Measurements from ENCODE around the gene PDE4B.
"Not testable (repeated sequence)": the region's sequence is repeated elsewhere in the genome, so short reads cannot be mapped to it uniquely, and the experiment has no call there.

Gene PDE4B

DNA sequence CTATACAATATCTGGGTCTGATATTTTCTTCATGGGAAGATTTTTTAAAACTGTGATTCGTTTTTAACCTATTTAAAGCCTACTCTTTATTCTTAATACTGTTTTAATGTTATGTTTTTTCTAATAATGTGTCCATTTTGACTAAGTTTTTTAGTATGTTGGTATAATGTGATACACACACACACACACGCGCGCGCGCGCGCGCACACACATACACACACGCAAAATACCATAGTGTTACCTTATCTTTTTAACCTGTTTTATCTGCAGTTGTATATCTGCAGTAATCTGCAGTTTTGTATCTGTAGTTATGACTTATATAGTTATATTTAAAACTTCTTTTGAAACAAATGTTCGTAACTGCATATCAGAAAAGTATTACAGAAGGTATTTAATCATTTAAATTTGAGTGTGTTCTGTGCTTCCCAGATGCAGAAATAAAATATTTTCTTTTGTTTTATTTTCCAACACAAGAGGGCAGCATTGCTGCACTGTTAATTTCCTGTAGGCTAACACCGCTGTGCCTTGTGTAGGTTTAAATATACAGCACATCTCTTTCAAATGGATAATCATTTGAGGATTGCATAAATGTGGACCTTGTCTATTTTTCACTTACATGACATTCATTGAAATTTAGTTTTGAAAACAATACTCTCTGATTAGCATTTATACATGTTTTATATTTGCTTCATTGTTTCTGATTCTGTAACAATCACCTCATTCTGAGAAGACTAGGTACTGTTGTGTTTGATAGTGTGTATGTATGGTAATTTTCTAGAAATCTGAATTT, 166.1 kb downstream of the PDE4B start:
- DNase-seq = peak; percentile 23 to 53

DNA sequence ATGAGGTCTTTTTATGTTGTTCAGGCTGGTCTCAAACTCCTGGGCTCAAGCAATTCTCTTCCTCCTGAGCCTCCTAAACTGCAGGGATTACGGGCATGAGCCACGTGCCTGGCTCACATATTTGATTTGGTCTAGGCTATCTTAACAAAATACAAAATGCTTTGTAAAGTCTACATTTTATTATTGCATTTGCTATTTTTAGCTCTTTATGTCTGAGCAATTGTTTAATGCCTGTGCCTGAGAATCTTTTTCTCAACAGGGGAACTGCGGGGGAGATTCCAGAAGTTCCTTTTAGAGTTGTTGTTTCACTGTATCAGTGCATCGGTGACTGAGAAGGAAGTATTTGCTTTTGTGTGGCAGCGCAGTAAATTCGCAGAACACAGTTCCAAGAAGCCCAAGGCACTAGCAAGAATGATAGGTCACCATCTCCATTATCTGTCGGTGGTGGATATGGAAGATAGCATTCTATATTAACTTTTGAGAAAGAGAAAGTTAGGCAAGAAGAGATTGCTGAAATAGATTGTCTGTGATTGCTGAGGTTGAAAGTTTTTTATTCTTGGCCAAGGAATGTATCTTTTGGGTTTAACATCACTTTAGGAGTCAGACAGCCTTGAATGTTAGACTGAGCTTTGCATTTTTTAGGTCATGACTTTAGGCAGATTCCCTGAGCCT, 167.3 kb downstream of the PDE4B start:
- no peak for DNase-seq

DNA sequence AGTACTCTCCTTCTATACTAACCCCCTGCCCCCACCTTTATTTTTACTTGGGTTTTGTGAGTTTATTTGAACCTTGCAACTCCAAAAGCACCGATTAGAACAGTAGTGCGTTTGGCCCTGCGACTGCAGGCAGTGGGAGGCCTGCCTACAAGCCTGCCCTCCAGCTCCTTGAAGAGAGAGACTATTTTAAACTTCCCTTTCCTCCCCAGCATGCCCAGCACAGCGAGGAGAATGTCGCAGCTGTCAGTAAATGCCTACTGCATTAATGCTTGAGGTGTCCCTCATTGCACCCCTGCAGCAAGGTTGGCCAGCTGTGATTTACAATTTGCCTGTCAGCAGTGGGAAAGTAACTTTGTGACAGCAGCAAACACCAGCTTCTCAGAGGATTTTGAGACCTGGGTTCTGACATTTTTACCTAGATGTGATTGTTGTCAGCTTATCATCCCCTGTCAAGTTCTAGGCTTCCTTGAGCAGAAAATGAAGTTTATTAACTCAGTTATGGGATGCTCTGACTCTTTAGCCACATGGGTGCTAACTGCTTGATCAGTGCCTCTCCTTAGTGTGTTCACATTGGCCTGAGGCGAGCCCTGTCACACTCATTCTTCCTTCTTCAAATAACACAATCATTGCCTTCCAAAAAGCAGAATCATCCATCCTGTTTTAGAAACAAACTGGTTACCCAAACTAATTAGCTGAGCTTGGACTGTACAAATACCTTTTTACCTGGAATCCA, 170.6 kb downstream of the PDE4B start:
- no peak for DNase-seq

DNA sequence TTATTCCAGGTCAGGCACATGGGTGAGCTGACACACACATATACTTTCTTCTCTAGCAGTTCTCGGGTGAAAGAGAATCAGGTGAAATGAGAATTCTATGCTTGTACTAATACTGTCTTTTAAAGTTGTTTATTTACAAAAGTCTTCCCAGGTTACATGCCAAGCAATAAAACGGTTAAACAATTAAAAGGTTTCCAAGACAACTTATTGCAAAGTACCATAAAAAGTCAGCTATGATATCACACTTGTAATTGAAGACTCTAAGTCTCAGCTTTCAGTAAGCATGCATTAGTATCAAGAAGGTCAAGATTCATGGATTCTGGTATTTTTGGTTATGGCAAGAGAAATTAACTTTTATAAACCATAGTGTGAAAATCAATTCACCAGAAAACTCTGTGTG, 171.4 kb downstream of the PDE4B start:
- no peak for DNase-seq

DNA sequence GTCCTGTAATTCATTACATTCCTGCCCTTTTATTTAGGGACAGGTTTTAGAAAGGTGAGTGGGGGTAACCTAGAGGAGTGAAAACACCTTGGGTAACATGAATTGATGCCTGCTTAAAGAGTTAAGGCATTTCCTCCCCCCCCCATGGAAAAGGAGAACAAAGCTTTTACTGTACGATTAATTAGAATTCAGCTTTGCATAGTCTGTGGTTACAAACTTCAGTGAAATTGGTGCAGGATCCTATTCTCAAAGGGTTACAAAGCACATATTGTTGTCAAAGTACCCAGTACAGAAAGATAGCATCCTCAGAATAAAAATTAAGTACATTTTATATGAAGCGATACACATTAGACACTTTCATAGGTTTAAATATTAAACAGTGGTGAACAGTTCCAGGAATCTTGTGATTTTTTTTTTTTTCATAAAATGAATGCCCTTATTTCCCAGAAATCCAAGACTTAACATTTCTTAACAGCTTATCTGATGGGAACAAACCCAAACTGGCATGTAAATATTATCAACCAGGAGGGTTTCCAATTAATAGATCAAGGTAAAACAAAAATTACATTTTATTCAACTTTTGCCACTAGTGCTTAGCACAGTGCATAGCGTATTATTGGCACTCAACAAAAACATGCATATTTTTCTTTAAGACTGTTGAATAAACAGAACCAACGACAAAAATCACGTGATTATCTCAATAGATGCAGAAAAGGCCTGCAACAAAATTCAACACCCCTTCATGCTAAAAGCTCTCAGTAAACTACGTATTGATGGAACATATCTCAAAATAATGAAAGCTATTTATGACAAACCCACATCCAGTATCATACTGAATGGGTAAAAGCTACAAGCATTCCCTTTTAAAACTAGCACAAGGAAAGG, 172.7 kb downstream of the PDE4B start:
- DNase-seq = no peak

DNA sequence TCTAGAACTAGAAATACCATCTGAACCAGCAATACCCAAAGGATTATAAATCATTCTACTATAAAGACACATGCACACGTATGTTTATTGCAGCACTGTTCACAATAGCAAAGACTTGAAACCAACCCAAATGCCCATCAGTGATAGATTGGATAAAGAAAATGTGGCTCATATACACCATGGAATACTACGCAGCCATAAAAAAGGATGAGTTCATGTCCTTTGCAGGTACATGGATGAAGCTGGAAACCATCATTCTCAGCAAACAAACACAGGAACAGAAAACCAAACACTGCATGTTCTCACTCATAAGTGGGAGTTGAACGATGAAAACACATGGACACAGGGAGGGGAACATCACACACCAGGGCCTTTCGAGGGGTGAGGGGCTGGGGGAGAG, 174.8 kb downstream of the PDE4B start:
- DNase-seq = not testable (repeated sequence)

DNA sequence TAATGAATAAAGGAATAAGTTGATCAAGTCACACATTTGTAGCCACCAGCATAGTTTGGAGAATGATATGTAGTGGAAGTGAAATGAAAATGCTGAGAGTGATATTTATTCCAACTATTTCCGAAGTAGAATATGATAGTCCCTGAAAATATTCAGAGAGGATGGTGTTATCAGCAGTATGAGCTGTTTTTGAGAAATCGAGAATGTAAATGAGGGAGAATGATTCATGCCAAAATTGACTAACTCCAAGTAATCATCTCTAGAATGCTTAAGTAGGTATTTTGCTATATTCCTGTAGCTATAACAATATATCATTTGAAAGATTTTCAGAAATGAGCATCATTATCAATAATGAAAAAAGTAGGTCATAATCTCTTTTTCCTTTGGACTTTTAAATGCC, 178.9 kb downstream of the PDE4B start:
- no peak for DNase-seq

DNA sequence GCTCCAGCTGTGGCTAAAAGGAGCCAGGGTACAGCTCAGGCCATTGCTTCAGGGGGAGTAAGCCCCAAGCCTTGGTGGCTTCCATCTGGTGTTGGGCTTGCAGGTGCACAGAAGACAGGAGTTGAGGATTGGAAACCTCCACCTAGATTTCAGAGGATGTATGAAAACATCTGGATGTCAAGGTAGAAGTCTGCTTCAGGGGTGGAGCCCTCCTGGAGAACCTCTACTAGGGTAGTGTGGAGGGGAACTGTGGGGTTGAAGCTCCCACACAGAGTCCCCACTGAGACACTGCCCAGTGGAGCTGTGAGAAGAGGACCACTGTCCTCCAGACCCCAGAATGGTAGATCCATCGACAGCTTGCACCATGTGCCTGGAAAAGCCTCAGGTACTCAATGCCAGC, 183.0 kb downstream of the PDE4B start:
- no peak for DNase-seq

DNA sequence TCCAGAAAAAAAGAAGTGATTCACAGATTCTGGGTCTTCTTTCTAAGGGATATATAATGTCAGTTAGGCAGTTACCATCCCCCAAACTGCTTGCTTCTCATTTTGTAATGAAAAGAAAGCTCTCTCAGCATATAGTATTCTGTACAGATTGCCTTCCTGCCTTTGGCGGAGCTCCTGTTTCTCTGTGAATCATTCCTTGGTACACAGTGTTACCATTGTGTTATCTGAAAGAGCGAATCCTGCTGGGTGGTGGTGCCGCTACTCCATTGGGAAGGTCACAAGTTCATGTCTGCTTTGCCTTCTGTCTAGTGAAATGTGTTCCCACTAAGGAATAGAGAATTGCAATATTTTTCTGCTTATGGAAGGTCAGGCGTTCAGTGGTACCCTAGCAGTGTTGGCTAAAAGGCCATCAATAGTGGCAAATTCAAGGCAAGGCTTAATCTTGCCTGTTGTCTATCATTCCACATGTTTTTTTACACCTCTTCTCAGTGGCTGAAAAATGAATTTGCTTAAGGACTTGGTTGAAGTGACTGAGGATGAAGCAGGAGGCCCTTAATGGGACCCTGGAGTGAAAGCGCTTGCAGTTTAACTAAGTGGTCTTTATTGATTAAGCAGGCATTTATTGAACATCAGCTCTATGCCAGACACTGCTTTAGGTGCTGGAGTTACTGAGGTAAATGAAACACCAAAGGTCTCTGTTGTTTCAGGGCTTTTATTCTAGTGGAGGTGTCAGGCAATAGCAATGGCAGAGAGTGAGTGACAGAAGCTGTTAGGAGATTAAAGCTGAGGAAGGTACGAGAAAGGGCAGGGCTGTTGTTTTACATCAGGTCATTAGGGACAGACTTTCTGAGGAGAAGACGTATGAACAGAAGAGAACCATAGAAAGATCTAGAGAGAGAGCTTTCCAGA, 186.7 kb downstream of the PDE4B start:
- no peak for DNase-seq

DNA sequence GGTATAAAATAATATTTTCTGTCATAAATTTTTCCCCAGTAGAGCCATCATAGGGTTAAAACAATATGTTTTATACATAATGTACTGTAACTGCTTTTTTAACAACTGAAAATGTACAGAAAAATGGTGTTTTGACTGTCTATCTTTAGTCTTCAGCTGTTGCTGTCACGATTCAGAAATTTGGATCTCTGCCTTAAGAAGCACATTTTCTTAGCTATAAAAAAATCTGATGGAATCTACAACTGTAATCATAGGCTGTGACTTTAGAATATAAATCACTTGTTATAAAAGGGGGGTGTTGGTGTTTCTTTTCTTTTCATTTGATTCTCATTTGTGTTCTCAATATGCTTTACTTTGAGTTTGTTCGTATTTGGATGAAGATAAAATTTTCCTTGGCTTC, 187.5 kb downstream of the PDE4B start:
- no peak for DNase-seq

DNA sequence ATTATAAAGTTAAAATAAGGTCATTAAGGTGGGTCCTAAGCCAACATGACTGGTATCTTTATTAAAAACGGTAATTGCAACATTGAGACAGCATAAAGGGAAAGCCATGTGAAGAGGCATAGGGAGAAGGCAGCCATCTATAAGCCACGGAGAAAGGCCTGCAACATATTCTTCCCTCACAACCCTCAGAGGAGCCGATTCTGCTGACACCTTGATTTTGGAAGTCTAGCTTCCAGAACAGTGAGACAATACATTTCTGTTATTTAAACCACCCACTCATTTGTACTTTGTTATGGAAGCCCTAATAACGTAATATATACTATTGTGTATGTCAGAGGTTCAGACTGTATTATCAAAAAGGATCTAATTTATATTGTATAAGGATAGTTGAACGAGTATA, 190.8 kb downstream of the PDE4B start:
- DNase-seq = no peak

DNA sequence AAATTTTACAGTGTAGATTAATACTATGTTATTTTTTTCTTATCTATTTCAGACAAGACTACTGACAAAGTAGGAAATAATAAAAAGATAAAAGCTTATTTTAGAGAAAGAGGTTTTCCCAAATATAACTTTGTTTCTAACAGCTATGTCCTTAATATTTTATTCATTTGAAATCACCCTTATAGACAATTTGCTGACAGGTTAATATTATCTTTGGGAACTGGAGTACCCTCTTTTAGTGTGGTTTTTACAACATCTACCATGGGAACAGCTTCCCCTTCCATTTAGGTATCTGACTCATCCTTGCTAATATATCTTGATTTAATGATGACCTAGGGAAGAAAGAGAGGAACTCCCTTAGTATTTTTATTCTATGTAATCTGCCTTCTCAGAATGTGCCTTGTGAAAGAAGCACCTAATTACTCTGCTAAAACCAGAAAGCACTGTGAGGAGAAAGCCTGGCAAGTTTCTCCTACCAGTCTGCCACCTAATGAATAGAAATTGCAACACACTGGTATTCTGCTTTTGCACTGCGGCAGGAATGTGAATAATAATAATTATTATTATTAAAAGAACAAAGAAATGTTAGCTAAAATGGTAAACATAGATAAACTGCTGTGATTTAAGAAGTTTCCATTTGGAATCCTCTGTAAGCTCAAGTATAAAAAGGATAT, 192.8 kb downstream of the PDE4B start:
- no peak for DNase-seq

DNA sequence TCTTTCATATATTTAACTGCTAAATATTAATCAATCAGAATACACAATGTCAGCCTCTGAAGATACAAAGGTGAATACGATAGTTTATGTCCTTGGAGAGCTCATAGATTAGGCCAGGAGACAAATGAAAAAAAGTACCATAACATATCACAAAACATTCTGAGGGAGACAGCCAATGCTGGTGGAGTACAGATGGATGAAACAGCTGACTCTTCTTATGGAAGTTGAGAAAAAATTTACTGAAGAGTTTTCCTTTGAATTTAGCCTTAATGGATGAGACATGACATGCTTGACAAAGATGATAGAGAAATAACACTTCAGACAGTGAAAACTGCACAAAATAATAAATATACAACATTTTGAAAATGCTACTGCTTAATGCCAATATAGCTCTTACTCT, 193.5 kb downstream of the PDE4B start:
- DNase-seq = no peak

DNA sequence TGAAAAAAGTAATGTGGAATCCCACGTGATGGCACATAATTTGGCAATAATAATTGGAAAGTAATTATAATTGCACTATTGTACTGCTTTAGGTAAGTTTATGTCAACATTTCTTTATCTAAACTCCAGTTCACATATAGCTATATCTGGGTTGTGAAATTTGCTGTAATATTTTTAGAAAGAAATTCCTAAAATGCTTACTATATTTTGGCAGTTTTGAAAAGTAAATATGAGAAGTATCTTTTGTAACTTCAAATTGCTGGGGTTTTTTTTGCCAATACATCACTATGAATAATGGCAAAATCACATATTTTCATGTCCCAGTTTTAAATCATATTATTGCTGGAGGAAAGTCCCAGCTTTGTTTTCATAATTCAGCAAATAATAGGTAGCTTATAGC, 197.5 kb downstream of the PDE4B start:
- DNase-seq = no peak

DNA sequence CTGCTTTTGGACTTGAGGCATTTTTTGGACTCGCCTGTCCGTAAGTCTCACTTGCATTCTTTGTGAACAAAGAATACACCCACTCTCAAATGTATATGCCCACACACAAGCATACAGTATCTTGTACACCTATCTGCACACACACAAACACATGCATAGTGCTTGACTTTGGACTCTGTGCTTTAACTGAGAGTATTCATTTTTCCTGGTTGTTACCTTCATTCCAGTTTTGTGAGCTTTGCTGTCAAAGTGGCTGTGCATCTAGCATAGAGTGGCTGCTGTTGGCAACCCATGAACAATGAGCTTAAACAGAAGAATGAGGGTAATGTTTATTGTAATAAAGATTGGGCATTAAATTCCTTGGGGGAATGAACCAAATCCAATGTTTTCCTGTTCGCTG, 199.0 kb downstream of the PDE4B start:
- DNase-seq = no peak

DNA sequence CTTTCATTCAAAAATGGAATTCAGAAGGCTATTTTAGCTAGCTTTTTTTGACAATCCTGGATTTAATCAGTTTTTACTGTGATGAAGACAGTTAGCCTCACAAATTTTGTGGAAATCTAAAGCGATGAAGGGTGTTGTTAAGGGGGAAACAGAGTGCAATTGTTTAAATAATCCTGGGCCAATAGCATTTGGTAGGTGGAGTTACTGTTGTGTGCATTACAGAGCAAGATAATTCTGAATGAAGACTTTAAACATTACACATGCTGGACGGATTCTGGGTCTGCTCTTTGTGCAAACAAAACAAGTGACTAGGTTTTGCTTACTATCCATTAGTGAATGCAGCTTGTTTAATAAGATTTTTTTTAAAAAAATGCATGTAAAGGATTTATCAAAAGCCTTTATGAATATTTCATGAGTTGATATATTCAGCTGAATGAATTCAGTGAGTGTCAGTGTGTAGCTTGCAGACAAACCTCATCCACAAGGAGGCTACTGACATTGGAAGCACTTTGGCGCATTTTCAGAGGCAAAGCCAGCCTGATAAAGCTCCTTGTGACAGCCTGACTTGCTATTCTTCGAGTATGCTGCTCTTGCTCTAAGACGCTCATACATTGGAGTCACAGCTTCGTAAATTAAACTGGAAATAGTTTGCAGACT, 199.6 kb downstream of the PDE4B start:
- DNase-seq = no peak

DNA sequence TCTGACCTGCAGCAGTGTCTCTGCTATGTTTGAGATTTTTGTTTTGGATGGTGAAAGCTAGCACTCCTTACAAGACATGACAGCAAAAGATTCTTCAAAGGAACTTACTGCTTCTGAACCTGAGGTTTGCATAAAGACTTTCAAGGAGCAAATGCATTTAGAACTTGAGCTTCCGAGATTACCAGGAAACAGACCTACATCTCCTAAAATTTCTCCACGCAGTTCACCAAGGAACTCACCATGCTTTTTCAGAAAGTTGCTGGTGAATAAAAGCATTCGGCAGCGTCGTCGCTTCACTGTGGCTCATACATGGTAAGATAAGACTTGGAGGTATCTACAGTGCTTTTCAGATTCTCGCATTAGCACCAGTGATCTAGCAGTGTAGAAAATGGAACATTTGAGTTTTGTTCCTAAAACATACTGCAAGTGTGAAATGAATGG, 200.2 kb downstream of the PDE4B start:
- DNase-seq = no peak

DNA sequence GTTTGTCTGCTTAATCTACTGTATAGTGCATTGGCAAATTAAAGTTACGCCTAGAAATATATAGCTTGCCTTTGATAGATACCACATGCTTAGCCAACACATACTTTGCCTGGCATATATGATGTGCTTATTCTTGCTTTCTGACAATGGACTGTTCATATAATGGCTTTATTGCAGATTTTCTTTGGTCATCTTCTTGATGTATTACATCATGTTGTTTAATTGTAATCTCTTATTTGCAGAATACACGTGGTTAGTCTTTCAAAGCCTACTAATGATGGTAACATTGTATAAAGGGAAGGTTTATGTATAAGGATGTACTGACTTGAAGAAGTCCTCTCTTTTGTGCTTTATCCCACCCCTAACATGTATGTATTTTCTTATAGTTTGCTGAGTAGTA, 201.5 kb downstream of the PDE4B start:
- no peak for DNase-seq

DNA sequence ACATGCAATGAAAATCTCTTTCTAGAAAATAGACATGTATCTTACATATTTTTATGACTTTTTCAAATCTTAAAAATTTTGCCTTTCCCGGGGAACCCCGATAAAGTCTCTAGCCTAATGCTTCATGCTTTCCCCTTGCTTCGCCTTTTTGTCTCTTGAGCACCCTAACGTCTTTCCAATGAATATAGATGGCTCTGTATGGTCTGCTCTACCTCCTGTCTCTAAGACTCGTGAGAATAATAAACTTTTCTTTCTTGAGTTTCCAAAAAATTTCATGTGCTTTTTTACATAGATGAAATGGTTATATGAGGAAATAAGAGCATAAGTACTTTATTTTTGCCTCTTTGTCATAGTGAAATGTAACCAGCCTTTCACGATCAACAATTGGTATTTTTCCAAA, 202.6 kb downstream of the PDE4B start:
- DNase-seq = no peak

DNA sequence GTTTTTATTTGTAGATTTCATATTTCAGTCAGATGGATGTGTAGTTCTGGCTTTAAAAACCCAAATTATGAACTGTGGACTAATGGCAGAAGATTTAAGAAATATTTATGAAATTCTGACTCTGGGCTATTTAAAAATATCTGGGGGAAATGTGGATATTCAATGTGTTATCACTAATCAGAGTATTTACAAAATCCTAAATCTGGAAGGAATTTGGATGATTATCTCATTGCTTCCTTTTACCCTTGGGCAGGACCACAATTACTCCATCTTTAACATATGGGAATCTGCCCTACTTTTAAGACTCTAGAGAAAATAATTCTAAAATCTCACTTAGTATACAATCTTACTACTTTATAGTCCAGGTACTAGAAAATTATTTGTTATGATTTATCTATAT, 203.2 kb downstream of the PDE4B start:
- no peak for DNase-seq

DNA sequence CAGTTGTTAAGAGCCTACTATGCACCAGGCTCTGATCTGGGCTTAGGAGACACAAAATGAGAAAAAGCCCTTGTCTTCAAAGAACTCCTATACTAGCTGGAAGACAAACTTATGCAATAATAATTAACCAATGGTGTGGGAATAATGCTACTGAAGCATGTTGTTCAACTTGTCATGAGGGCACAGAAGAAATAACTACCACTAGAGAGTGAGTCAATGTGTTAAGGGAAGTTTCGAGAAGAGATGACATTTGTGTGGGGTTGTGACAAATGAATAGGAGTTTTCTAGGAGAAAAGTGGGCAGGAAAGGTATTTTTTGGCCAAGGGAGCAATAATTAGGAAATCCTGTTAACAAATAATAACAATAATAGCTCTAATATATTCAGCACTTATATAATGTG, 205.0 kb downstream of the PDE4B start:
- no peak for DNase-seq
